NCI-H1105 treated with DMSO at 0.1 percent for 48 hours (cell line): Measurements from ENCODE around the gene ARSJ.
"Not testable (repeated sequence)": the region's sequence is repeated elsewhere in the genome, so short reads cannot be mapped to it uniquely, and the experiment has no call there.

ENCODE experiments used
- DNase-seq: peaks from one replicate; lab custom pipeline; 2025; lab: John Stamatoyannopoulos, UW

The ARSJ gene

DNA sequence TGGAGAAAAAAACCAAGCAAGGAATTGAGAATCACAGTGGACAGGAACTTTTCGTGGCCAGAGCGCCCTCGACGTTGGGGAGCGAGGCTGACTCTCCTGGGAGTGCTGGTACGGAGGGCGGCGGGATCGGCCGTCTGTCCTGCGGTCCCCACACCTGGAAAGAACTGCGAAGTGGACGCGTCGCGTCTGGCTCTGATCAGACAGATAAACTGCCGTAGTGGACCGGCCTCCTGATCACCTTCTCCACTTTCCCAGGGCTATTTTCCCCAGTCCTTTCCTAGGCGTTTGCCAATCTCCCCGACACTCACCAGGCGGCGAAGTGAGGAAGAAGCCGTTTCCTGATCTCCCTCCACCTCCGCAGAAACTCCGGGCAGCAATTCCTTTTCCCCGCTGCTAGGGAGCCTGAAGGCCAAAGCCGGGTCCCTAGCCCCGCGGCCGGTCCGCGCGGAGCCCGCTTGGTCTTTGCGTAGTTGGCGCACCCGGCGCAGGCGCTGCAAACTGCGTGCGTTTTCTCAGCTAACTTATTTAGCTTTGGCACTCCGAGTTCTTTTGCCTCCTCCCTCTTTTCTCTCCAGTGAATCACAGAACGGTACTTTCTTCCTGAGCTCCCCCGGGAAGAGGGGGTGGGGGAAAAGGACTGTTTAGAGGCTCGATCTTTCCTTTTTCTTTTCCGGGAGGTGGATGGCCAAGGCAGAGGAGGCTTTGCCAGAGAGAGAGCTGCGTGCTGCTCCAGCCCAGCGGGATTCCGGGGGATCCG is at the start of gene ARSJ:
TSS of gene ARSJ (minus strand) at position 500 of the 757 bp plus-strand sequence. CDS start 813 bp downstream, outside the sequence.
- no peak for DNase-seq

DNA sequence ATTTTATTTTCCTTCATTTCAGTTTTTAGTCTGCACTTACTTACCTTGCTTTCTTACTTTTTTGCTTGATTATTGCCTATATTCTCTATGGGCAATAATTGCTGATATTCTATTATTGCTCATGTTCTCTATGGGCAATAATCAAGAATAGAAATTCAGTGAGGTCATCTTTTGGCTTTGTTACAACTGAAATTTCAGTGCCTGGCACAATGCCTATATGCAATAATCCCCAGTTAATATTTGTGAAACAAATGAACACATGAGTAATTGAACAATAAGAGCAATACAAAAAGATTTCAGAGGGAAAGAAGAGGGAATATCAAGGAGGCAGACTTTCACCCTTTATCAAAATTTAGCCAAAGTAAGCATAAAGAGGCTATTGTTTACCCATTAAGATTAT is 48.6 kb upstream of the ARSJ start:
- DNase-seq, result peak; percentile 50

DNA sequence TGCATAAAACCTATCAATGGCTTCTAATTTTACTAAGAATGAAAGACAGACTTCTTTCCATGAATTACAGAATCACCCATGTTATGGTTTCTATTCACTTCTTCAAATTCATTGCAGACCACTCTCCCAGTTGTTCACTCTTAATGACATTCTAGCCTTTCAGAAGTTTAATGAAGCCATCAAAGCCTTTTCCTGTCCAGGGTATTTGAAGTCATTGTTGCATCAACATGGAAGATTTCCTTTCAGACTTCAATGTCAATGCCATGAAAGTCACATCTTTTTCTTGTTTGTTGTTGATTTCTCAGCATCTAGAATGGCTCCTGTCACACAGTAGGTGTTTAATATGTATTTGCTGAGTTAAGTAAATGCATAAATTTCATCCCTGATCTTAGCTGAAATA is 48.1 kb upstream of the ARSJ start:
- no peak for DNase-seq

DNA sequence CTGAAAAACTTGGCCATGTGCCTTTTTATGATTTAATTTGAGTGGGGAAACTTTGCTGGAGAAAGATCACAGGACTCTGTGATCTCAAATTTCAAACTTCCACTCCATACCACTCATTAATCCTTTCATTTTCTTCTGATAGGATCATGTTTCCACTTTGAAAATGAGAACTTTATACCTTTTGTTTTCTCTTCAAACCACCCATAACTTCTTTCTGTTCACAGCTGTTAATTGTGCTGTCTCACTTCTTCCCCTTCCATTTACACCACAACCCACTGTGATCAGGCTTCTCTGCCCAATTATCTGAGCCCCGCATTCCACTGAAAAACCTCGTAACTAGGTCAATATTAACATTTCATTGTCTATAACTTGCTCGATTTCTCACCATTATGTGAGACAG is 47.0 kb upstream of the ARSJ start:
- peak; percentile 70 for DNase-seq

DNA sequence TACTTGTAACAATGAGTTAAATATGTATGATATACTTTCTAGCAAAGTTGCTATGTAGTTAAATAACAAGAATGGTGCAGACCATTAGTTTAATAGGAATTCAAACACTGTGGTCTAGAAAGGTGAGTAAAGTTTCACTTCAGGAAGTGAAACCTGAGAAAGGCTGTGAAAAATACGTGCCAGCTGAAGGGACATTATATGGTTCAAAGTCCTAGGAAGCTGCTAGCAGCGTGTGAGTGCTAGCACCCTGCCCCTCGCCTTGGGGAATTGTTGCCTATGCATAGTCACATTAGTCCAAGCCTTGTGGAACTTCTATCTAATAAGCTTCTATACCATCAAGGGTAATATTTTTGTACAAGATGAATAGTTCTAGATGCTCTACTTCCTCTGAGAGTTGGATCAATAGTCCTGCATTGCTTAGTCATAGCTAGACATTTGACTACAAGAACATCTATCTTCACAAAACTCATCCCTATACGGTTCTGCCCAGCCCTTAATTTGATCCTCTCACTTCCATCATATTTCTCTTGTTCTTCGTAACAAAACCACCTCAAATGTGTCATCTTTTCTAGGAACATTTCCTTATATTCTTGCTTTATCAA is 45.8 kb upstream of the ARSJ start:
- no peak for DNase-seq

DNA sequence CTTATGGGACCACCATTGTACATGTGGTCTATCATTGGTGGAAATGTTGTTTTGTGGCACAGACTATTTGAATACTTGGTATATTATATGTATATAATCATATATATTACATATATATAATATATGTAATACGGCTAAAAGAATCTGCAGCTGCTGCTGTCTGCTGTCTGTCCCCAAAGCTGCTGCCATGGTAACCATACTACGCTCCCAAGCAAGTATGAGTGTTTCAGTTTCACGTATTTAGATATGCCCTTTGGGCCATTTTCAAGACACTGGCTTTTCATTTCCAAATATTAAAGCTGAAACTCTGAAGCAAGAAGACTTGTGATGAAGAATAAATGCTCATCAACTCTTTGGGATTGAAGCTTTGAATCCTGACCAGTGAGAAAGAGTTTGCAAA is 42.0 kb upstream of the ARSJ start:
- no peak for DNase-seq

DNA sequence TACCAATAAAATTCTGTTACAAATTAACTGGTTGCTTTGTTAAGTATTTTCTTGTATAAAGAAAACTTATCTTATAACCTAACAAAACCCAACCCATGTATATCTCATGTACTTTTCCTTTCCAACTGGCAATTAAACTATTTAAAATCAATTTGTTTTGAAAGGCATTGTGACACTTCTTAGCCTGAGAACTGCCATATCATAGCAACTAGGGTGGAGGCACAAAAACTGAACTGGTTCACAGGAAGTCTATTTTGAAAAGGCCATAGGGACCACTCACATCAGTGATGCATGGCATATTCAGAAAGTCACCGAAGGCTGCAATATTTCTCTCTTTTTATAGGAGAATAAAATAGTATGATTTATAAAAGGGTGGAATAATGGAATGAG is 40.5 kb upstream of the ARSJ start:
- DNase-seq, result no peak

DNA sequence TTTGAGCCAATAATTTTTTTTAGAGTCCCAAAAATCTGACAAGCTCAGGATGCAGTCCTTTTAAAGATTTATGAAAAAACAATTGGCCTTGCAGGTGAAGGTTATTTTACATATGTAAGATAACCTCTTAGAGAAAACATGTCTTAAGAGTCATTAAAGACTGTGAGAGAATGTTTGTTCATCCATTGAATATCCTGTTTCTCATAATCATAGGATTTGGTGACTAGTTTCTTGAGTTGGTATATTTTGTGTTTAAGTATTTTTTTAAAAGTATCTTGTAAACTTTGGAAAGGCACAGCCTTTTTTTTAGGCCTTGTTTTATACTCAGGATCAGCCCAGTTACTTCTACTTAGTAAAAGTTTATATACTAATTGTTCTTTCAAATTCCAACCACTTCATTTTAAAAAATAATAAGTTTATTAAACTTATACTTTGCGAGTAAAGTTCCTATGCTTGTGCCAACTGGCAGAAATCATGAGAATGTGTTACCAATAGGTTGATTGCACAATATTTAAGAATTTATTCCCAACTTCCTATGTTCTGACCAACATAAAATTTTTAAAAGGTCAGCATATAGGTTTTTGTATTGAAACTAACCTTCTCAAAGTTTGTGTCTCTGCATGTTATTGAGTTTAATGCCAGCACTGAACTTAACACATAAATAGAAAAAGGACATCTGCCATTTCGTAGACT is 40.0 kb upstream of the ARSJ start:
- DNase-seq, result no peak

DNA sequence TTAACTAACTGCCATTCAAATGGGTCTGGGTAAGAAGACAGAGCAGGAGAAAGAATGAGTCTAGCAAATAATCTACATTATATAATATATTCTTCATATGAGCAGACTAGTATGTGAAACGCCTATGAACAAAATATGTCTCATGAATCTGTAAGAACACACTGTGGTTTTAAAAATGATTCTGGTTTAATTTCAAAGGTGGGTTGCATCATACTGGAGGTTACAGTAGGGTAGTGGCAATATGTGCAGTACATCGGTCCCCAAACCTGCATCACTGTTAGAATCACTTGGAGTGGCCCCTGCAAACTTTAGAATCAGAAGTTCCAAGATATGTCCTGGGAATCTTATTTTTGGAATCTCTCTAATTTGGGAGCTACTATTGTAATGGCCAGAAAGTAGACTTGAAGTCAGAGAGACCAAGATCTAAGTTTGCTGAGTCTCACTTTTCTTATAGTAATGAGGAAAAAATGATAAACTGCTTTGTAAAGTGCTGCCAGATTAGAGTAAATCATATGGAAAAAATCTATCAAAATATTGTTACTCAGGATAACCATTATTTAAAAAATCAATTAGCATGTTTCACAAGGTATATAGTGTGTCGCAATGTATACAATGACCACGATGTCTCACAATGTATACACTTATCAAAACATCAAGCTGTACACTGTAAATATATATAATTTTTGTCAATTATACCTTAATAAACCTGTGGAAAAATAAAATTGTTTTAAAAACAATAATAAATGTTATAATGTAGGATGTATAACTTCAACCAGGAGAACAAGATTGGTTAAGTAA is 37.9 kb upstream of the ARSJ start:
- DNase-seq, result no peak

DNA sequence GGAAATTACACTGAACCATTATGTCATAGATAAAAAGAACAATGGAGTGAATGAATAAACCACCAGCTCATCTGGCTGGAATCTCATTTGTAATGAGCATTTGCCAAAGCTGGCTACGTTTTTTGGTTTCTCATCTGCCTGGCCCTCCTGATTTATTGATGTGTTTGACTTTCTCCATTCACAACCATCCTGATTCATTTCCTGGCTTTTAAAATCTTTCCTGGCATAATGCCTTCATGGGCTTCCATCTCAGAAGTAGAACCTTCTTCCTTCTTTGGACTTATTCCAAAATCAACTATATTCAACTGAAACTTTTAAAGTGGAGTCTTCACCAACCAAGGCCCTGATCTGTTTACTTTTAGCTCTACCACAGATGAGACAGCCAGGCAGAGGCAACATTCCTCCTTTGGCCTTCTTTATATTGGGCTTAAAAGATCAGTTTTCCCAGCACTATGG is 36.0 kb upstream of the ARSJ start:
- DNase-seq, result peak; percentile 66

DNA sequence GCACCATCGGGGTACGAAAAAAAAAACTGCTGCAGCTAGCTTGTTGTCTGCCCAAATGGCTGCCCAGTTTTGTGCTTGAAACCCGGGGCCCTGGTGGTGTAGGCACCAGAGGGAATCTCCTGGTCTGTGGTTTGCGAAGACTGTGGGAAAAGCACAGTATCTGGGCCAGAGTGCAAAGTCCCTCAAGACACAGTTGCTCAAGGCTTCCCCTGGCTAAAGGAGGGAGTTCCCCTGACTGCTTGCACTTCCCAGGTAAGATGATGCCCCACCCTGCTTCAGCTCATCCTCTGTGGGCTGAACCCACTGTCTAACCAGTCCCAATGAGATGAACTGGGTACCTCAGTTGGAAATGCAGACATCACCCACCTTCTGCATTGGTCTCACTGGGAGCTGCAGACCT is 33.8 kb upstream of the ARSJ start:
- not testable (repeated sequence) for DNase-seq

DNA sequence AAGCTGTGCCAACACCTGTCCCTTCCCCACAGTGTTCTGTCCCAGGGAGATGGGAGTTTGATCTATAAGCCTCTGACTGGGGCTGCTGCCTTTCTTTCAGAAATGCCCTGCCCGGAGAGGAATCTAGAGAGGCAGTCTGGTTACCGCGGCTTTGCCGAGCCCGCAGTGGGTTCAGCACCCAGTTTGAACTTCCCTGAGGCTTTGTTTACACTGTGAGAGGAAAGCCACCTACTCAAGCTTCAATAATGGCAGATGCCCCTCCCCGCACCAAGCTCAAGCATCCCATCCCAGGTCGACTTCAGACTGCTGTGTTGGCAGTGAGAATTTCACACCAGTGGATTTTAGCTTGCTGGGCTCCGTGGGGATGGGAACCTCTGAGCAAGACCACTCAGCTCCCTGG is 33.3 kb upstream of the ARSJ start:
- DNase-seq, result no peak

DNA sequence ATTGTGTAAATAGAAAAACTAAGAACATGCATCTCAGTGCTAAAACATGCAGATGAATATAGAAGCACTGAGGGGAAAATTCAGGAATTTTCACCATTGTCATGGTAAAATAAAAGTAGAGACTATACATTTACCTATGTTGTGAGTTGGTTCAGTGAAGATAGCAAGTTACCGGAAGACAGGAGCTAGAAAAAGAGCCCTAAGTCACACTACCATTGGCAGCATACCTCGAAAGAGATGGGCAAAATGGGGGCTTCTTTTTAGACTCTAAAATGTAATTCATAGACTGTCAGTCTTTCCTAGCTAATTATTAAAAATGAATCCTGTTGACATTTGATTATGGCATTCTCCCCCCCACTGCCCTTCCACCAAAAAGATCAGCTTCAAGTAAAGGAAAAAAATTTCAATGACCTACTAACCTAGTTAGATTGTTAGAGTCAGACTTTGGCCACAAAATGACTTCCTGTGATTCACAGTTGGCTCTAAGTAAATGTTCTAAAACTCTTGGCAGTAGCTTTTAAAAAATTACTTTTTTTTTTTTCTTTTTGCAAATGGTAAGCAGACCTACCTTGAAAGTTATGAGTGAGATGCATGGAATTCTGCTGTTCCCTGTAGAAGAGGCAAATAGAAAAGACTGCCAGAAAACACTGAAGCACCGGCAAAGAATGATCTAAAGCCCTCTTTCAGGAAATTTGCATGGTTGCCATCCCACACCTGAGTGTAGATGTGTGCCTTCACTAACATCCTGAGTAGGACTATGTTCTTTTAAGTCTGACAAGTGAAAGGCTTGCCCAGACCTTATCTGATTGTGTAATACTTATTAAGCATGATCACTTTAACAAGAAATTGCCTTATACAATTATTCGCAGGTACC is 26.4 kb upstream of the ARSJ start:
- no peak for DNase-seq

DNA sequence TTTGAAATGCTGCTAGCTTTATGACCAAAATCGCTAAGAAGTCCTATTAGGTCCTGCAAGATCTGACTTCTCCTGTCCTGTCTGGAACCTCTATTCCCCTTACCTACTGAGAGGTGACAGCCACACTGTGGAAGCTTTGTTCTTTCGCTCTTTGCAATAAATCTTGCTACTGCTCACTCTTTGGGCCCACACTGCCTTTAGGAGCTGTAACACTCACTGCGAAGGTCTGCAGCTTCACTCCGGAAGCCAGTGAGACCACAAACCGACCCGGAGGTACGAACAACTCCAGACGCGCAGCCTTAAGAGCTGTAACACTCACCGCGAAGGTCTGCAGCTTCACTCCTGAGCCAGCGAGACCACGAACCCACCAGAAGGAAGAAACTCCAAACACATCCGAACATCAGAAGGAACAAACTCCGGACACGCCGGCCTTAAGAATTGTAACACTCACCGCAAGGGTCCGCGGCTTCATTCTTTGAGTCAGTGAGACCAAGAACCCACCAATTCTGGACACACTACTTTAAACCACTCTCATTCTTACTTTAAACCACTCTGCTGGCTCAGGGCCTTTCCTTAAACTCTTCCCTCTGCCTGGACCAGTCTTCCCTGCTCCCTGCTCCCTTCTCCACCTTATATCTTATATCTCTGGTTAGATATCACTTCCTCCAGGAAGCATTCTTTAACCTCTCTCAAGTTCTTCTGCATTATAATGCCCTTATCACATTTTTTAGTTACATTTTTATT is 25.2 kb upstream of the ARSJ start:
- not testable (repeated sequence) for DNase-seq

DNA sequence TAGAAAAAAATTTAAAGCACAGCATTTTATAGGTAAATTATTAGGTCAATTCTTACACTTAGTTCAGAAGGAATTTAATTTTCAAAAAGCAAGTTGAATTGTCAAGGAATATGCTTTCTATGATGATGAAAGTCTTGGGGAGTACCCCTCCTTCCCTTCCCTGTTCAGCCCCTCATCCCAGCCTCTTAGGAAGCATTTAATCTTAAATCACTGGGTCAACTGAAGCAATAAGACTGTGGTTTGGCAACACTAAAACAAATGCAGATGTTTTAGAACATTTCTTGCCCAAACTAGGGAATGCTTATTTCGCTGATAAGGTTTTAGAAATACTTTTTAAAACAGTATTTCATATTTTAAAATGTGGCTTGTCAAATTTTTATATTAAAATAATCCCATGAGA is 19.1 kb upstream of the ARSJ start:
- DNase-seq, result no peak

DNA sequence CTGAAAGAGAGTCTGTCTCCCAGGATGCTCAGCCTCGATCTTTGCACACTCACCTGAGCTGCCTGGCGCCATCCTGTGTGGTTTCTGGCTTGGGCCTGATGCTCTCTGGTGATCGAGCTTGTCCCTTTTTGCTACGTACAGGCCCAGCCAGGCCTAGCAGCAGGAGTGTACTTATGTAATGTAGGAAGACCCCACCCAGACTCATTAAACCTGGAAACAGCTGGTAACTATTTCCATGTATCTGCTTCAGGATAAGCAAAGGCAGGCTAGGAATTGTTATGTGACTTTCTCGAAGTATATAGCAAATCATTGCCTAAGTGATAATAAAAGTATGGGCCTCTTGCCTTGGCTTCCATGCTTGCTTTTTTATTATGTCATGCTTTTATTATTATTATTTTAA is 18.6 kb upstream of the ARSJ start:
- DNase-seq, result no peak

DNA sequence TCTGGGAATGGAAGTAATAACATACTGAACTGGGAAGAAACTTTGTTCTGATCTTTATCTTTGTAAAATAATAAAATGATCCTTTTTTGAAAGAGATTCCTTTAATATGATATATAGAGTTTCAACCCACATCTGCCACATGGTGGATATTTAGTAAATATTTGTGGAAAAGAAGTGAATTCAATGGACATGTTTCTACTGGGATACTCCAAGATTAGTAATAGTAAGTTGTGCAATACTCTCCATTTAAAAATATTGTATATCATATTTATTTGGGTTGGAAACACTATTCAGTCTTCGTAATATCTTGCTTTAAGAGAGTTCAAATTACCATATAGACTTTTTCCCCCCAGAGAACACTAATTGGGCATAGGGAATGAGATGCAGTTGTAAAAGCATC is 17.8 kb upstream of the ARSJ start:
- DNase-seq, result no peak

DNA sequence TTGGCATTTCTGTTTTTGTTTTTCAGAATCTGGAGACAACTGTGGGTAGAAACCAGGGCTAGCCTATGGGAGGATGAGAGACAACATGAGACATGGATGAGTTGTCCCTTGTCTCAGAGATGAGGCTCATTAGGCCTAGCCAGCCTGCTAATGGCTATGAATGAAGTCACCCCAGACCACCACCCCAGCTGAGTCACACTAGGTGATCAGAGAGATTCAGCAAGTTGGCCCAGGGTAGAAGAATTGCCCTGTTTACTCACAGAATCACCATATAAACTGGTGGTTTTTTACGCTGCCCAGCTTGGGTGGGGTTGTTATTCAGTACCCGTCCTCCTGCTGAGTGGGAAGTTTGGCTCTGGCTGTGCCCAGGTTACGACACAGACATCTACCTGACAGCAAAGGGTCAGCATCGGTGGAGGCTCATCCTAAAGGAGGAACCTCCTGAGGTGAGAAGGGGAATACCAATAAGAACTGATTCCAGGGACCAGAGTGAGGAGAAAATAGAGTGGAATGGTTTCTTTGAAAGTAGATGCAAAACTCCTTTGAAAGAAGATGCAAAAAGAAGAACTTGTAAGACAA is 17.2 kb upstream of the ARSJ start:
- no peak for DNase-seq

DNA sequence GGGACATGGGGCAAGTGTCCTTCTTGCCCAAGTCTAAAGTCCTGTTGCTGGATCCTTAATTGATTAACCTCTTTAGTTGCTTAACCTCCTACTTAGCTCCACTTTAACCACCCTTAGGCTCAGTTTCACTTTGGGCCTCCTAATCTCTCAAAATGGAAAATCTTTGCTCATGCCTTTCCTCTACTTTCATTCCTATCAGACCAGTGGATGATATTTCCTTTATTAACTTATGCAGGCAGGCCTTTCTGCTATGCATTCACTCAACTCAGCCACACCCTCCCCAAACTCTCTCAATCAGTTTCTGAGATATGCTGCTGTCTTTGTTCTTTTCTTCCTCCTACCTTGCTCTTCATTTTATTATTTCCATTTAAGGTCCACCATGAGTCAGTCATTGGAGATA is 14.4 kb upstream of the ARSJ start:
- no peak for DNase-seq

DNA sequence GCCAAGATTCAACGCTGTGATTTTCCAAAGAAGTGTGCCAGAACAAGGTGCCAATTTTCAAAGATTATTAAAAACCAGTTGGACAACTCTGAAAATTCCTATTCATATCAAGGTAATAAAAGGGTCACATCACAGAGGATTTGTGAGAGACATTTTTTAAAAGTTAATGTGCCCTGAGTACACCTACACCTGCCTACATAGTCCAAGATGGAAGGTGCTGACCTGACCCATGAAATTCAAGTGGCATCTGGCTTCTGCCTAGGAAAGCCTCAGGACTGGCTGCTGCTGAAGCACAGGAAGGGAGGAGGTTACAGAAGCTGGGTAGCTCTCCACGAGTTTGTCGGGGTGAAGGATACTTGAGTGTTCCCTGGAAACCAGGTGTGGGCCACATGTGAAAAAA is 11.4 kb upstream of the ARSJ start:
- no peak for DNase-seq
